ENCODE results near the gene SMOC2.

The SMOC2 gene

GRCh38 chr6:168717491-168717890 is 276.5 kb downstream of the SMOC2 start:
- DNase-seq, result no peak

All from NCI-H187 treated with DMSO at 0.1 percent for 48 hours (cell line).